IMR-90 (cell line): ENCODE data around the gene WDR81. TPM values are rescaled to one million over a fixed set of nuclear protein-coding genes. Genes with fewer than 3 reads are reported as not detected.

Source experiments
- ATAC-seq: fragments of 200-7000 bp; cut with Tn5 transposase; 2 replicates; pipeline ENCODE4 v1.9.1; 2020; ENCODE audit warnings: low read depth, mild to moderate bottlenecking, moderate library complexity
- BruUV-seq: library from RNA; stranded (reverse); fragments of 400-500 nt; replicated peaks from 2 replicates; lab custom pipeline; 2021; lab: Mats Ljungman, UMichigan
- CTCF ChIA-PET: fragments of 300-600 bp; formaldehyde crosslinking; extraction: SDS; loops from one replicate; lab custom pipeline; 2021; ENCODE audit warnings: antibody characterized with exemption; lab: Yijun Ruan, JAX
- POLR2A ChIA-PET: fragments of 300-600 bp; sonication (Branson Sonifier 250); formaldehyde crosslinking; loops from one replicate; lab custom pipeline; 2022; ENCODE audit warnings: antibody characterized with exemption; ENCODE audit not compliant: unreplicated experiment; lab: Charles Lee
- DNase-seq: peaks from one replicate; pipeline ENCODE4 v3.0.0; 2013
- H2AFZ ChIP-seq: replicated peaks from 2 replicates; pipeline ENCODE3; 2013; ENCODE audit warnings: low read length, mild to moderate bottlenecking; ENCODE audit not compliant: poor library complexity
- H2AK5ac ChIP-seq: 2 replicates; pipeline ENCODE4 v1.6.1; 2013; ENCODE audit warnings: low read depth, low read length, inconsistent platforms
- H2AK9ac ChIP-seq: replicated peaks from 2 replicates; pipeline ENCODE3; 2013; ENCODE audit warnings: mild to moderate bottlenecking, low read depth, low read length, moderate library complexity; ENCODE audit not compliant: poor library complexity
- H2BK120ac ChIP-seq: 2 replicates; pipeline ENCODE4 v1.6.1; 2013; ENCODE audit warnings: low read depth, low read length, inconsistent platforms
- H2BK15ac ChIP-seq: 3 replicates; pipeline ENCODE4 v1.6.1; 2013; ENCODE audit warnings: low read depth, low read length, inconsistent platforms
- H2BK20ac ChIP-seq: 2 replicates; pipeline ENCODE4 v1.6.1; 2013; ENCODE audit warnings: low read depth, mild to moderate bottlenecking, inconsistent platforms, low read length, moderate library complexity
- H2BK5ac ChIP-seq: 2 replicates; pipeline ENCODE4 v1.6.1; 2013; ENCODE audit warnings: mild to moderate bottlenecking, low read depth, low read length, inconsistent platforms; ENCODE audit not compliant: poor library complexity, severe bottlenecking
- H3K14ac ChIP-seq: replicated peaks from 2 replicates; pipeline ENCODE4 v1.6.1; 2013; ENCODE audit warnings: low read depth, low read length, inconsistent platforms
- H3K18ac ChIP-seq: 2 replicates; pipeline ENCODE4 v1.6.1; 2013; ENCODE audit warnings: low read depth, low read length, control low read depth
- H3K23ac ChIP-seq: 2 replicates; pipeline ENCODE4 v1.6.1; 2013; ENCODE audit warnings: low read depth, low read length, inconsistent platforms
- H3K27ac ChIP-seq: 2 replicates; pipeline ENCODE4 v1.5.1; 2013; ENCODE audit warnings: mild to moderate bottlenecking, control low read depth, low read length; ENCODE audit not compliant: insufficient read depth
- H3K27me3 ChIP-seq: 2 replicates; pipeline ENCODE4 v1.6.1; 2013; ENCODE audit warnings: low read length; ENCODE audit not compliant: control insufficient read depth, insufficient read depth
- H3K36me3 ChIP-seq: 2 replicates; pipeline ENCODE4 v1.6.1; 2013; ENCODE audit warnings: low read length, mixed read lengths; ENCODE audit not compliant: control insufficient read depth, insufficient read depth
- H3K4ac ChIP-seq: 2 replicates; pipeline ENCODE4 v1.6.1; 2013; ENCODE audit warnings: low read depth, low read length, inconsistent platforms
- H3K4me1 ChIP-seq: 2 replicates; pipeline ENCODE4 v1.6.1; 2013; ENCODE audit warnings: low read length, mixed read lengths; ENCODE audit not compliant: control insufficient read depth, insufficient read depth
- H3K4me2 ChIP-seq: 2 replicates; pipeline ENCODE4 v1.6.1; 2013; ENCODE audit warnings: low read depth, mild to moderate bottlenecking, control low read depth, low read length, moderate library complexity
- H3K4me3 ChIP-seq: 2 replicates; pipeline ENCODE4 v1.5.1; 2013; ENCODE audit warnings: low read depth, mild to moderate bottlenecking, control low read depth, low read length, moderate library complexity; ENCODE audit not compliant: insufficient read depth
- H3K56ac ChIP-seq: 2 replicates; pipeline ENCODE4 v1.6.1; 2013; ENCODE audit warnings: low read length, inconsistent platforms; ENCODE audit not compliant: insufficient read depth; ENCODE audit errors: extremely low read depth
- H3K79me1 ChIP-seq, 2 experiments: 2 replicates each; pipeline ENCODE4 v1.6.1; 2013; ENCODE audit warnings: low read length in 2 of 2, inconsistent platforms in 1 of 2, low read depth in 1 of 2
- H3K9ac ChIP-seq: 2 replicates; pipeline ENCODE4 v1.6.1; 2013; ENCODE audit warnings: low read depth, low read length, control low read depth
- H3K9me1 ChIP-seq: 2 replicates; pipeline ENCODE4 v1.6.1; 2013; ENCODE audit warnings: low read length, inconsistent platforms; ENCODE audit not compliant: insufficient read depth
- H3K9me3 ChIP-seq: 2 replicates; pipeline ENCODE4 v1.6.1; 2013; ENCODE audit warnings: low read length; ENCODE audit not compliant: control insufficient read depth, insufficient read depth
- H4K20me1 ChIP-seq: 2 replicates; pipeline ENCODE4 v1.6.1; 2013; ENCODE audit warnings: low read length, inconsistent platforms; ENCODE audit not compliant: insufficient read depth
- H4K5ac ChIP-seq: 2 replicates; pipeline ENCODE4 v1.6.1; 2013; ENCODE audit warnings: mild to moderate bottlenecking, low read depth, low read length, control low read depth
- H4K8ac ChIP-seq, 2 experiments: 2 replicates each; pipeline ENCODE4 v1.6.1; 2013; ENCODE audit warnings: low read depth in 2 of 2, low read length in 2 of 2, control low read depth in 1 of 2, inconsistent platforms in 1 of 2
- H4K91ac ChIP-seq: 2 replicates; pipeline ENCODE4 v1.6.1; 2013; ENCODE audit warnings: low read depth, low read length, inconsistent platforms; ENCODE audit not compliant: insufficient read depth
- BHLHE40 ChIP-seq: fragments of 150-350 bp; IDR thresholded peaks from 2 replicates; pipeline ENCODE4 v1.6.1; 2016; ENCODE audit warnings: mild to moderate bottlenecking, low read depth, low read length
- CEBPB ChIP-seq: IDR thresholded peaks from 2 replicates; pipeline ENCODE4 v1.6.1; 2012; ENCODE audit warnings: low read depth, low read length, improper control_type of control experiment
- CHD1 ChIP-seq: IDR thresholded peaks from 2 replicates; pipeline ENCODE4 v1.6.1; 2012; ENCODE audit warnings: low read depth, low read length, improper control_type of control experiment
- FOS ChIP-seq: fragments of 150-350 bp; IDR thresholded peaks from 2 replicates; pipeline ENCODE4 v1.6.1; 2016; ENCODE audit warnings: low read depth, low read length
- NFE2L2 ChIP-seq: fragments of 150-350 bp; IDR thresholded peaks from 2 replicates; pipeline ENCODE4 v1.6.1; 2016; ENCODE audit warnings: low read depth, mild to moderate bottlenecking, low read length
- POLR2A ChIP-seq: IDR thresholded peaks from 2 replicates; pipeline ENCODE4 v1.6.1; 2012; ENCODE audit warnings: mild to moderate bottlenecking, low read depth, low read length
- SMC3 ChIP-seq: fragments of 150-350 bp; IDR thresholded peaks from 2 replicates; pipeline ENCODE4 v1.6.1; 2016; ENCODE audit warnings: low read depth, mild to moderate bottlenecking, antibody characterized with exemption, low read length, moderate library complexity
- WGBS, 2 experiments: methylation state at CpG; one replicate each; pipeline versions ENCODE4 v1.1.5 to v1.1.7; 2013; ENCODE audit warnings: missing lambda C conversion rate in 2 of 2; ENCODE audit not compliant: insufficient read length in 1 of 2; ENCODE audit errors: extremely low coverage in 2 of 2; 5-methylcytosine and 5-hydroxymethylcytosine counted together
- dilution Hi-C: fragments of 300-500 bp; cut with HindIII; formaldehyde crosslinking; loops from one replicate; pipeline ENCODE4 v1.14.3; 2018; ENCODE audit warnings: low sequenced_read_pairs; ENCODE audit not compliant: unreplicated experiment
- in situ Hi-C: fragments of 300-500 bp; cut with MboI; formaldehyde crosslinking; loops from 3 replicates; pipeline ENCODE4 v1.14.3; 2019; ENCODE audit warnings: low sequenced_read_pairs, inconsistent platforms, mixed read lengths
- intact Hi-C: fragments of 100-400 bp; cut with micrococcal nuclease; formaldehyde crosslinking; loops from 2 replicates; pipeline ENCODE4 v1.10.0; 2022
- polyA plus RNA-seq, 3 experiments: library from polyadenylated mRNA; depleted of rRNA; stranded (reverse); fragments of >200 nt; gene quantifications; 2 replicates each; pipeline ENCODE4 v1.2.3, GENCODE V29; 2012; ENCODE audit warnings: low replicate concordance in 1 of 3
- total RNA-seq: library from RNA; depleted of rRNA; stranded (reverse); fragments of >200 nt; gene quantifications from 2 replicates; pipeline ENCODE4 v1.2.3, GENCODE V29; 2012
- TF ChIP-seq, protein P1 (sequence below): conservative IDR thresholded peaks from 2 replicates; pipeline ENCODE4 v1.5.1; 2012; ENCODE audit warnings: mild to moderate bottlenecking, low read depth, low read length, improper control_type of control experiment

The WDR81 gene
- total and polyA plus RNA-seq, 2 of the 4 experiments (the other 2 are of a cell fraction): 3.0 to 8.4 TPM

DNA sequence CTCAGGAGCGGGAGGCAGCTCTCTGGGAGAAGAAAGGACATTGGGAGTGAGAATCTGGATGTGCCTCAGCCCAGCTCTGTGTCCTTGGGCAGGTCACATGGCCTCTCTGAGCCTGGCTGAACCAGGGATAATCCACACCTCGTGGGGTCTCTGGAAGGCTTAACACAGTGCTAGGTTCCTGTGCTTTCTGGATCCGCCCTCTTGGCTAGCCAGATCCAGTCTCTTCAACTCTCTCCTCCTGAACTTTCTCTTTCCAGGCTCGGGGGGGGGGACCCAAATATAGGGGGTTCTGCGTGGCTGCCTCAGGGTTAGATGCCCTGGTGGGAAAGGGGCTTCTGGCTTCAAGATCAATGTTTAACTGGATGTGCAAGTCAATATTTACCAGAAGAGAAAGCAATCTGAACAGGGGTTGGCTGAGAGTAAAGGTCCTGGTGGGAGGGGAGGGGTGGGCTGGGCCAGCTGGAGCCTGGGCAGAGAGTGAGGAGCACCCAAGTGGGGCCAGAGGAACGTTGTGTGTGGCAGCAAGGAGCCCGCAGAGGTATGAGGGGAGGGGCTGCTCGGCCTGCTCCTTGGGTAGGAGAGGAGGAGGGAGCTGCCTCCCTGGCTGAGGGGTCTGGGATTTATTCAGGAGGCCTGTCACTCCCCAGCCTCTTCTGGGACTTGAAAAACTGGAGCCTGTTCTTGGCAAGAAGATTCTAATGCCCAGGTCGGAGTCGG, 18.0 kb downstream of the WDR81 start, which contains the start of gene SERPINF2:
SERPINF2 (plus strand) TSS at position 501 of the 717 bp plus-strand sequence. CDS start 2,125 bp downstream, outside the sequence.
- H3K79me1 ChIP-seq: no peaks in the 10 kb centered on the region
- H2AK9ac ChIP-seq: no peak within 1 kb of the TSS
- H3K9ac ChIP-seq: no peak within 1 kb of the TSS
- H4K91ac ChIP-seq: no peak within 1 kb of the TSS
- no peak within 1 kb of the TSS for H3K4me3 ChIP-seq
- no peak within 1 kb of the TSS for H3K27ac ChIP-seq
- no peaks in the 10 kb centered on the region for H3K9me3 ChIP-seq
- no peak within 1 kb of the TSS for H2BK15ac ChIP-seq
- ATAC-seq: no peak
- peaks cover 2% of the 10 kb centered on the region; the same call in 1 of the 2 replicates for H3K27me3 ChIP-seq
- no peak within 1 kb of the TSS for H4K8ac ChIP-seq
- no peak within 1 kb of the TSS for H3K4ac ChIP-seq
- H3K23ac ChIP-seq: no peak within 1 kb of the TSS
- H2BK20ac ChIP-seq: no peak within 1 kb of the TSS
- H2BK120ac ChIP-seq: no peak within 1 kb of the TSS
- intact Hi-C loops (no loop called here), in situ Hi-C loops (no loop called here), dilution Hi-C loops (no loop called here)
- H3K9me1 ChIP-seq: no peaks in the 10 kb centered on the region
- H4K5ac ChIP-seq: no peak within 1 kb of the TSS
- H3K4me1 ChIP-seq: no peaks in the 10 kb centered on the region; the same call in 1 of the 2 replicates
- H4K20me1 ChIP-seq: no peaks in the 10 kb centered on the region
- no peak within 1 kb of the TSS for H3K4me2 ChIP-seq
- peaks cover 4% of the 10 kb centered on the region for H3K36me3 ChIP-seq
- ChIA-PET POLR2A (no interaction called here), CTCF (no interaction called here)
- H3K14ac ChIP-seq: no peak within 1 kb of the TSS
- TF ChIP-seq, protein P1, sequence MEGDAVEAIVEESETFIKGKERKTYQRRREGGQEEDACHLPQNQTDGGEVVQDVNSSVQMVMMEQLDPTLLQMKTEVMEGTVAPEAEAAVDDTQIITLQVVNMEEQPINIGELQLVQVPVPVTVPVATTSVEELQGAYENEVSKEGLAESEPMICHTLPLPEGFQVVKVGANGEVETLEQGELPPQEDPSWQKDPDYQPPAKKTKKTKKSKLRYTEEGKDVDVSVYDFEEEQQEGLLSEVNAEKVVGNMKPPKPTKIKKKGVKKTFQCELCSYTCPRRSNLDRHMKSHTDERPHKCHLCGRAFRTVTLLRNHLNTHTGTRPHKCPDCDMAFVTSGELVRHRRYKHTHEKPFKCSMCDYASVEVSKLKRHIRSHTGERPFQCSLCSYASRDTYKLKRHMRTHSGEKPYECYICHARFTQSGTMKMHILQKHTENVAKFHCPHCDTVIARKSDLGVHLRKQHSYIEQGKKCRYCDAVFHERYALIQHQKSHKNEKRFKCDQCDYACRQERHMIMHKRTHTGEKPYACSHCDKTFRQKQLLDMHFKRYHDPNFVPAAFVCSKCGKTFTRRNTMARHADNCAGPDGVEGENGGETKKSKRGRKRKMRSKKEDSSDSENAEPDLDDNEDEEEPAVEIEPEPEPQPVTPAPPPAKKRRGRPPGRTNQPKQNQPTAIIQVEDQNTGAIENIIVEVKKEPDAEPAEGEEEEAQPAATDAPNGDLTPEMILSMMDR: no peak
- TF ChIP-seq SMC3: no peak
- TF ChIP-seq CEBPB: no peak
- no peak for TF ChIP-seq FOS
- TF ChIP-seq POLR2A: no peak
- no peak for TF ChIP-seq CHD1
- no peak for TF ChIP-seq BHLHE40
- TF ChIP-seq NFE2L2: no peak
- H3K18ac ChIP-seq: no peak within 1 kb of the TSS
- H2AK5ac ChIP-seq: no peak within 1 kb of the TSS; the same call in 1 of the 2 replicates
- BruUV-seq: no TSS peak
- H2BK5ac ChIP-seq: no peak within 1 kb of the TSS
- H2AFZ ChIP-seq: no peak within 1 kb of the TSS
- 31% methylated on average over 3 of the region's 10 CpGs; no CpG with 5 or more reads in 1 of the 2 experiments for WGBS, 2 experiments
- no peak for DNase-seq
- no peak within 1 kb of the TSS for H3K56ac ChIP-seq
